Measurements from ENCODE around the gene KDM5B. TPM values are rescaled to one million over a fixed set of nuclear protein-coding genes. Genes with fewer than 3 reads are reported as not detected.

KDM5B gene
- total RNA-seq, 2 experiments from 2014 or later: 74.7 to 84.7 TPM

DNA sequence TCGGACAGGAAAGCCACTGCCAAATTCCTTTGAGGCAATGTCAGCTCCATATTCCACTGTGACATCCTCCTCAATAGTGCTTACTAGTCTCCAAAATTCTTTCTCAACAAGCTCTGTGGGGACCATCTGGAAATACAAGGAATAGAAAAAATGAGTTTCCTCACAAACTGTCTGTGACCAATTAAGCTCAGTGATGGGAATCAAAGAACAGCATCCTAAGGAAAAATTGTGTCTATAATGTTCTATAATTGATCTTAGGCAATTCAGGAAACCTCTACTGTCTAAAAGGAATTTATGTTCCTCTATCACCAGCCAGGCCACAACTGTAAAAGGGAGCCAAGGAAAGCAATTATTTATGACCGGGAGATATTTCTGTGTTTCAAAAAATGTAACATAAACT lies 51.8 kb downstream of the KDM5B start:
- Histone ChIP-seq H3K36me3 (ENCODE audit: insufficient read depth, low read length) (peaks cover 72% of the 10 kb centered on the region), H3K27me3 (ENCODE audit: control insufficient read depth in 1 of 2, insufficient read depth in 2 of 2, low read length in 2 of 2) (no peaks in the 10 kb centered on the region)
- CTCF ChIA-PET: interaction anchor here (0.6 kb wide), 1 partner anchor 170 kb away, joined by 3 read pairs; no protein-coding TSS in a partner anchor

DNA sequence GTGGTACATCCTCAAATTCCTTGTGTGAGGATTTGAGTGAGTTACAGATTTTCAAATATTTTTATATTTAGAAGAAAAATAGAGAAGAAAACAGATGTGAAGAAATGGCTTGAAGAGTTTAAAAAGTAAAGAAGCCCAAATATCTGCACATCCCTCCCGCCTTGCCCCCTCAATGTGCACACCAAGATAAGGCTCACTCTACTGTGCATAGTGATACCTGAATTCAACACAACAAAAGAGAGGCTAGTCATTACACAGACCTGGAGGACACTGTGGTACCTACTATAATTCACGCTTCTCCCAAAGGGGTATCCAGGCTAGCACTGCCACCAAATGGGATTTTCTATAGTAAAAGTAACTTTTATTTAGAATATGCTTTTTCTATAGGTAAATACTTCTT lies 53.9 kb downstream of the KDM5B start:
- no peaks in the 10 kb centered on the region for H3K9me3 Mint-ChIP-seq
- Histone ChIP-seq H3K4me3 (ENCODE audit: low read length) (no peak overlapping the region), H3K27me3 (ENCODE audit: control insufficient read depth in 1 of 2, insufficient read depth in 2 of 2, low read length in 2 of 2) (no peaks in the 10 kb centered on the region), H3K4me1 (ENCODE audit: insufficient read depth, low read length) (no peaks in the 10 kb centered on the region), H3K36me3 (ENCODE audit: insufficient read depth, low read length) (peaks cover 72% of the 10 kb centered on the region), H3K9me3 (ENCODE audit: control insufficient read depth in 1 of 2, insufficient read depth in 1 of 2, low read length in 2 of 2) (no peaks in the 10 kb centered on the region), H3K27ac (ENCODE audit: low read depth in 1 of 2, low read length in 2 of 2) (no peak overlapping the region)
- no peak for DNase-seq
- H3K27me3 Mint-ChIP-seq: no peaks in the 10 kb centered on the region
- H3K36me3 Mint-ChIP-seq (ENCODE audit: low read depth): peaks cover 94% of the 10 kb centered on the region
- TF ChIP-seq CTCF (IDR thresholded peaks at IDR 0.05): no peak
- no peak overlapping the region for H3K4me3 Mint-ChIP-seq
- CTCF ChIA-PET: no interaction called here
- POLR2A ChIA-PET: no interaction called here
- H3K27ac Mint-ChIP-seq: no peak overlapping the region
- intact Hi-C loops (cut with DNase I, micrococcal nuclease): loop anchor here in 1 of 2 experiments (5.0 kb wide), 1 partner anchor 98 kb away; no protein-coding TSS in a partner anchor
- H3K4me1 Mint-ChIP-seq (ENCODE audit: low read depth): no peaks in the 10 kb centered on the region
- ATAC-seq (ENCODE audit: poor library complexity): no peak

More for the DNA sequence above, 51.8 kb downstream of the KDM5B start:
- H3K4me3 Mint-ChIP-seq: no peak overlapping the region
- no peak for TF ChIP-seq CTCF (IDR thresholded peaks at IDR 0.05)
- intact Hi-C loops (cut with DNase I, micrococcal nuclease): no loop called here
- no peaks in the 10 kb centered on the region for H3K27me3 Mint-ChIP-seq
- no peak overlapping the region for H3K27ac Mint-ChIP-seq
- H3K4me1 Mint-ChIP-seq (ENCODE audit: low read depth): no peaks in the 10 kb centered on the region
- Histone ChIP-seq H3K4me1 (ENCODE audit: insufficient read depth, low read length) (no peaks in the 10 kb centered on the region), H3K9me3 (ENCODE audit: control insufficient read depth in 1 of 2, insufficient read depth in 1 of 2, low read length in 2 of 2) (no peaks in the 10 kb centered on the region), H3K4me3 (ENCODE audit: low read length) (no peak overlapping the region), H3K27ac (ENCODE audit: low read depth in 1 of 2, low read length in 2 of 2) (no peak overlapping the region)
- POLR2A ChIA-PET: no interaction called here
- ATAC-seq (ENCODE audit: poor library complexity): no peak
- no peaks in the 10 kb centered on the region for H3K9me3 Mint-ChIP-seq
- DNase-seq: no peak
- H3K36me3 Mint-ChIP-seq (ENCODE audit: low read depth): peaks cover 96% of the 10 kb centered on the region

GRCh38 chr1:202752774-202753173 lies 55.4 kb downstream of the KDM5B start:
- H3K36me3 ChIP-seq (ENCODE audit: insufficient read depth, low read length): peaks cover 65% of the 10 kb centered on the region
- Mint-ChIP-seq H3K27ac (no peak overlapping the region), H3K4me1 (ENCODE audit: low read depth) (no peaks in the 10 kb centered on the region), H3K9me3 (no peaks in the 10 kb centered on the region), H3K4me3 (no peak overlapping the region), H3K27me3 (no peaks in the 10 kb centered on the region), H3K36me3 (ENCODE audit: low read depth) (peaks cover 93% of the 10 kb centered on the region)
- CTCF ChIA-PET: no interaction called here
- H3K4me1 ChIP-seq (ENCODE audit: insufficient read depth, low read length): no peaks in the 10 kb centered on the region
- H3K27me3 ChIP-seq (ENCODE audit: control insufficient read depth in 1 of 2, insufficient read depth in 2 of 2, low read length in 2 of 2): no peaks in the 10 kb centered on the region
- H3K9me3 ChIP-seq (ENCODE audit: control insufficient read depth in 1 of 2, insufficient read depth in 1 of 2, low read length in 2 of 2): no peaks in the 10 kb centered on the region
- no peak overlapping the region for H3K4me3 ChIP-seq (ENCODE audit: low read length)
- ATAC-seq (ENCODE audit: poor library complexity): no peak
- POLR2A ChIA-PET: no interaction called here
- intact Hi-C loops (cut with DNase I, micrococcal nuclease): loop anchor here in 1 of 2 experiments (2.0 to 5.0 kb wide), 2 partner anchors 100 to 246 kb away; no protein-coding TSS in a partner anchor
- no peak for TF ChIP-seq CTCF (IDR thresholded peaks at IDR 0.05)
- no peak overlapping the region for H3K27ac ChIP-seq (ENCODE audit: low read depth in 1 of 2, low read length in 2 of 2)
- no peak for DNase-seq

Measured in CD4-positive, alpha-beta T cell (primary cell).